Mesenteric fat pad (tissue), 1 donor: Measurements from ENCODE around the gene FNDC11. TPM values are rescaled to one million over a fixed set of nuclear protein-coding genes. Genes with fewer than 3 reads are reported as not detected.
"Not testable (repeated sequence)": the region's sequence is repeated elsewhere in the genome, so short reads cannot be mapped to it uniquely, and the experiment has no call there.

Source experiments
- DNase-seq: peaks from one replicate; pipeline ENCODE4 v3.0.0-alpha.2; 2020; ENCODE audit warnings: low spot score
- total RNA-seq: library from RNA; stranded (reverse); fragmentation: NEBNext Ultra II Directional; extraction: Animal tissue kit (Norgen Biotek cat#: 25700); gene quantifications from one replicate; pipeline ENCODE4 v1.2.1, GENCODE V29; 2021
- donor health status: DM: yes; HTN: yes; CAD: no.

Gene FNDC11
- total RNA-seq, 1 donor from 2014 or later: 0.13 TPM

- DNase-seq: no peak
Measured at GRCh38 chr20:63565699-63566335, 11.9 kb downstream of the FNDC11 start.

- no peak for DNase-seq
Measured at GRCh38 chr20:63566395-63567135, 12.6 kb downstream of the FNDC11 start.

- DNase-seq: no peak
Measured at GRCh38 chr20:63567136-63567385, 13.1 kb downstream of the FNDC11 start.

GRCh38 chr20:63567386-63568169, 13.6 kb downstream of the FNDC11 start:
- no peak for DNase-seq

- DNase-seq: no peak
Measured at GRCh38 chr20:63568170-63568981, 14.4 kb downstream of the FNDC11 start.

- DNase-seq: no peak
Measured at GRCh38 chr20:63568986-63569949, 15.3 kb downstream of the FNDC11 start.

GRCh38 chr20:63570281-63571086, 16.5 kb downstream of the FNDC11 start:
- DNase-seq: no peak

GRCh38 chr20:63571087-63571478, 17.1 kb downstream of the FNDC11 start:
- not testable (repeated sequence) for DNase-seq

GRCh38 chr20:63572071-63572787, 18.3 kb downstream of the FNDC11 start:
- DNase-seq: no peak

- no peak for DNase-seq
Measured at GRCh38 chr20:63572788-63573646, 19.1 kb downstream of the FNDC11 start.

- DNase-seq: no peak
Measured at GRCh38 chr20:63573647-63574131, 19.7 kb downstream of the FNDC11 start.

GRCh38 chr20:63574156-63574828, 20.3 kb downstream of the FNDC11 start, which contains the start of gene HELZ2:
Gene HELZ2 (minus strand): TSS chr20:63574239. CDS start chr20:63572385, 1,854 bp downstream.
- peak; percentile 95 for DNase-seq

- no peak for DNase-seq
Measured at GRCh38 chr20:63574829-63575743, 21.1 kb downstream of the FNDC11 start.

- DNase-seq: no peak
Measured at GRCh38 chr20:63576311-63576710, 22.4 kb downstream of the FNDC11 start.

- no peak for DNase-seq
Measured at GRCh38 chr20:63577317-63577894, 23.4 kb downstream of the FNDC11 start.
